HG03520 (cell line): Measurements from ENCODE around the gene PTPRD.

Experiments
- ATAC-seq: cut with Tn5 transposase; IDR thresholded peaks from one replicate; pipeline ENCODE4 v1.9.1; 2021; ENCODE audit warnings: mild to moderate bottlenecking, moderate library complexity; ENCODE audit not compliant: unreplicated experiment

PTPRD gene

GRCh38 chr9:8880060-8880459, 1732.7 kb downstream of the PTPRD start:
- ATAC-seq: no peak

DNA sequence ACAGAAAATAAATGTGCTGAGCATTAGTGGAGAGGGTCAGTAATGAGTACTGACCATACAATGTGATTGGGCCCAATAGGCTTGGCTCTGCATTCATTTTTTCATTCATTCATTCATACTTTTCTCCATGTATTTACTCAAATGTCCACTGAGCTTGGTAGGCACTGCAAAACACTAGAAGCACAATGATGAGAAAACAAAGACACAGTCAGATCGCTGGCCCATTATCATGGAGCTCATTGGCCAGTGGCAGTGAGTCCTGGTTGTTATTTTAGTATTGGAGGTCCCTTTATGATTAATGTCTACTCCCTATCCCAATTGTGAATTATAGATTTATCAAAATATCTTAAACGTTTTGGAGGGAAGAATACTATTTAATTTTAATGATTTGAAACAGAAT, 1733.5 kb downstream of the PTPRD start:
- ATAC-seq: no peak

- no peak for ATAC-seq
Measured at GRCh38 chr9:8877753-8878494, 1734.9 kb downstream of the PTPRD start.

DNA sequence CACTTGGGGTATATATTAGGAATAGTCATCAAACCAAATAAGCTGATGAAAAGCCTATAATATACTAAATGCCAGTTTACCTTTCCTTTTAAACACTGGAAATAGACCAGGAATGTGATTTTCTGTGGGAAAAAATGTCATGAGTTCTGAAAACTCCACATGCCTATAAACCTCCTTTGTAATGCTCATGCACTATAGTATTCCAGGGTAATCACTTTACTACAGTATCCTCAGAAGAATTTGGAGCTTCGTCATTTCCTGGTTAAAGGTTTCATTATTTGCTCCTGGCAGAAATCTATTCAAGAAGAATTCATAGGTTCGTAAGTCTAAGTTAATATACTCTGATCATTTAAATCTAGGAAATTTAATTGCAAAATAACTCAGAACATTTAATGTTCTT, 1736.5 kb downstream of the PTPRD start:
- ATAC-seq: no peak

- no peak for ATAC-seq
Measured at GRCh38 chr9:8874482-8874881, 1738.3 kb downstream of the PTPRD start.

DNA sequence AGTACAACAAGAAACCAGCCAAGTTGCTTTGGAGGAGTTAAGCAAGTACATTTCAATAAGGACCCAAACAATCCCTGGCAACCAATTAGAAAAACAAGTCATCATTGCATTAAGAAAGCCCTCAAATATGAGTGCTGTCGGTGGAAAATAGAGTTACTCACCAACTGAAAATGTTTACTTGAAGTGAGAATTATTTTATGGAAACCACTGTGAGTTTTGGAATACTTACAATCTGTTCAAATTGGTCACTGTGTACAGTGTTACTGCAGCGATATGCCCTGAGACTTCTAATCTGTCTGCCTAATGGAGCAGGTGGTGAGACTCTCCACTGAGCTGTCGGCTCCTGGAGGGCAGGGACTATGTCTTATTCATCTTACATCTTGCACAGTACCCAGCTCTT, 1740.0 kb downstream of the PTPRD start:
- no peak for ATAC-seq

DNA sequence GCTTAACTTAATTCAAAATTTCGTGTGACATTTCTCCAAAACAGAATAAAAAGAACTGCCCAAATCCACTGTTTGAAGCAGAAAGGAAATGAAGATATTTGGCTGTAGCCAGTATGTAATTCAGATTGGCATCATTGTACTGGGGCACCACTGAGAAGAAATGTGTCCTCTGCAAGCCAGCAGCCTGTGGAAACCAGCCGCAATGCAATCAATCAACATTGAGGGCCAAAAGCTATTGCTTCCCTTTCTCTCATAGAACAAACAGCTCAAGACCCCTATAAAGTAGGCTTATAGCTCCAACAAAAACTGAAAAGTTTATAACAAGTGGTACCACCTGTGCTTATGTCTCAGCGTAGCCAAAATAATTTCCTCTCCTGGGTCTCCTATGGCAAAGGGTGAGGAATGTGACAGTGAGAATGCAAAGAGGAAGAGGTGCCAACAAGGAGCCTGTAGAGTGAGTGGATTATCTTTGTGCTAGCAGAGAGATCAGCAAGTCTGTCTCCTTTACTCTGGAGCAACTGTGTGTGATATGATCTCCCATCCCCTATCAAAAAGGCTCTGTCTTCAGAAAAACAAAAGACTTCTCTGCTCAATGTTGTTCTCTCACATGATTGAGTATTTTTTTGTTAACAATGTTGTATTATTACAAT, 1740.9 kb downstream of the PTPRD start:
- ATAC-seq: no peak

- no peak for ATAC-seq
Measured at GRCh38 chr9:8871396-8871795, 1741.4 kb downstream of the PTPRD start.

DNA sequence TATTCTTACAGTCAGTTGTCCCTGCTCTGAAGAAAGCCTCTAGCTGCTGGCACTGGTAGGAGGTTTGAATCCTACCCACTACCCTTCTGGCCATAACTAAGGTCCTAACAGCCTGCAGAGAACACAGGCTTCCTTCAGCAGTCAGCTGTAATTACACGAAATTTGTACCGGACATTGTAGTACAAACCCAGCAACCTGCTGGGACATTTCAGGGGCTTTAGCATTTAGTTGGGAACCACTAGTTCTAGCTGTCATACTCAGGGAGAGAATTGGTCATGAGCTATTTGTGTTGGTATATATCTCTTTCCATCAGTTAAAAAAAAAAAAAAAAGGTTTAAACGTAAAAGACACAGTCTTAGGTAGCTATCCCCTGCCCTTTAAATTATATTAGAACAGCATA, 1743.0 kb downstream of the PTPRD start:
- ATAC-seq: no peak

GRCh38 chr9:8868632-8869031, 1744.2 kb downstream of the PTPRD start:
- no peak for ATAC-seq

GRCh38 chr9:8867148-8867547, 1745.7 kb downstream of the PTPRD start:
- ATAC-seq: no peak

- ATAC-seq: no peak
Measured at GRCh38 chr9:8864545-8864896, 1748.3 kb downstream of the PTPRD start.

DNA sequence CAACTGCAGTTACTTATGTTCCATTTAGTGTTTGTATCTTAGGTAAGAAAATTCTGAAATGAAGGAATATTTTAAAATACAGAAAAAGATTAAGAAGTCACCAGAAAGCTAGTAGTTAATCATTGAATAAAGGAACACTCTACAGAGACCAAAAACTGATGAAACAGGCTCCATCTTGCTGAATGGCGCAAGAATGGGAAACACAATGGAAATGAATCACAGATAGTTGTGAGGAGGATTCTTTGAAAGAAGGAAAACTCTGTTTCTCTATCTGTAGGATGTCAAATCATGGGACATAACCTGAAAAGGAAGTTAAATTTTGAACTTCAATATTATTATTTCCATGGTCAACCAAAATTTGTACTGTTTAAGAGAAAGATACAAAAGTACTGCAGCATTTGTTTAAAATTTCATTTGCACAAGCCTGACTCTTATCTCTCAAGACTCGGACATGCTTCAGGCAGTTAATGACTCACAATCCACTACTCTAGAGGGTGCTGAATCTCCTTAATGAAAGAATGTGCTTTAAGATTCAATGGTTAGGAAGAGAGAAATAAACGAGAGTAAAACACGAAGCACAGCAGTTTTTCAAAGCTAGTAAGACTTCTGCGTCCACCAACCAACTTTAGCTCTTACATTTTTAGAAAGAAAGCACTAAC, 1748.8 kb downstream of the PTPRD start:
- ATAC-seq: no peak

- no peak for ATAC-seq
Measured at GRCh38 chr9:8863069-8863468, 1749.7 kb downstream of the PTPRD start.

DNA sequence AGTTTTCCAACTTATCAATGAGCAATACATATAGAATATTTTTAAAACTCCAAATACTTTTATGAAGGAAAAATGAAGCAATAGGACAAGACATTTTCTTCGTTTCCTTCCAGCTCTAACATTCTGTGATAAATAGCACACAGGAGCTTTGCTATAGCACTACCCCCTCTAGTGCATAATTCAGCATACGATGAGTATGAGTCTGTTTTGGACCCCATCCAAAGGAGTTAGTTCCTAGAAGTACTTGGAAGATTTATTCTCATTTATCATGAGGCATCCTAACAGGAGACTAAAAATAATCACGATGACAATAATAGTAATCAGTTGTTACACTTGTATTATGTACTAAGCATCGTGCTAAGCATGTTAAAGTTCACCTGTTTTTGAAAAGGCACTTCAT, 1751.9 kb downstream of the PTPRD start:
- ATAC-seq: no peak

DNA sequence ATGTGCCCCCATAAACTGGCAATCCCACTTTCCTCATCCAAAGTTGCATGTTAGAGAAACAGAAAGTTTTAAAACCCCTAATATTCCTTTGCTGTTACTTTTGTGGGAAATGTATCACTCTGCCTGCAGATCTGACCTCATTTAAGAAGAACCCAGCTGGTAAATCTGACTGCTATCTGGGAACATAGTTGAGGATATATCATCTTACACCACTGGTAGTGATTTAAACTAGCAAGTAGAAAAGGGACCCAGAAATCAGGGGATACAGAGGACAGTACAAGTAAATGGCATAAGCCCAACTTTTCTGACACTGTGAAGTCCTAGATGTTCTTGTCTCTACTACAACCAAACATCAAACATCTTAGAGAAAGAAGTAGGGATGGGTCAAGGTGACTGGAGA, 1752.7 kb downstream of the PTPRD start:
- no peak for ATAC-seq

- ATAC-seq: no peak
Measured at GRCh38 chr9:8859416-8859815, 1753.4 kb downstream of the PTPRD start.

DNA sequence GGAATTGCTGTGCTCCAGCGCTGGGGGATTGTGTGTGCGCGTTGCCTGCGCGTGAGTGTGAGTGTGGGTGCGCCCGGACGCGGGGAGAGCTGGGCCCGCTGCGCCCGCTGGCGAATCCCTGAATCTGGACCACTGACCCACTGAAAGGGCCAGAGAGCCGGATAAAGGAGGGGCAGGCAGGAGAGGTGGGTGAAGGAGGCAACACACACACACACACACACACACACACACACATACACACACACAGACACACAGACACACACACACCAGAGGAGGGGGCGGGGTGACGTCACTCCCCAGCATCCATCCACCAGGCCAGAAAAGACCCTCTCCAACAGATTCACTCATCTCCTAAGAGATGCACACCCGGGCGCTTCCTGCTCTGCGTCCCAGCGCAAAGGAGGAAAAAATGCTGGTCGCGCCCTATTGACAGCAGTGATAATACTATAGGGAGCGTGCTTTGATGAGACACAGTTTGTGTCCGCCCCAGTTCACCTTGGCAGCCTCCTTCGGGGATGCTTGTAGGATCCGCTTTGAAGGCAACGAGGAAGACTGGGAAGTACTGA, 1754.1 kb downstream of the PTPRD start:
- no peak for ATAC-seq

DNA sequence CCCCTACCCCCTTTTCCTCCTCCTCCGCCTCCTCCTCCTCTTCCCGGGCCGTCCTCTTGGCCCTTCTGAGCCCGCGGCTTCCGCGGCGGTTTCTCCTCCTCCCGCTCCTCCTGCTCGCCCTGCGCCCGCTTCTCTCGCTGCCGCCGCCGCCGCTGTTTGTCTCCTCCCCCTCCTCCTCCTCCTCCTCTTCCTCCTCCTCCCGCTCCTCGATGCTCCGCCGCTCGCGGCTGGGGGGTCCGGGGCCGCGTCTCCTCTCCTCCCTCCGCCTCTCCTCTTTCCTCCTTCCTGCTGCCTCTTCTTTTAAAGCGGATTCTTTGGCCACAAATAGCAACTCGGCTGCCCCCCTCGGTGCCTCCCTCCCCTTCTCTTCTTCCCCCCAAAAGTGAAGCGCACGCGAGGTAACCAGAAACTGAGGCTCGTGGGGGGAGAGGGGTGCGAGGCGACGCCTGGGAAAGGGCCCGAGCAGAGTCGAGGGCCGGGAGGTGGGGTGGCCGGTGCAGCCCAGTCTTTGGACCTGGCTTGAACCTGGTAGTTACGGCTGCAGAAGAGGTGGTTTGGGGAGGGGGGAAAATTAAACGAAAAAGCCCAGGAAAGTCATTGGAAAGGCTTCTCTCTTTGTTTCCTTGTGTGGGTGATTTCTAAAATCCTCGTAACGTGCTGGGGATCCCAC, 1754.7 kb downstream of the PTPRD start:
- no peak for ATAC-seq

DNA sequence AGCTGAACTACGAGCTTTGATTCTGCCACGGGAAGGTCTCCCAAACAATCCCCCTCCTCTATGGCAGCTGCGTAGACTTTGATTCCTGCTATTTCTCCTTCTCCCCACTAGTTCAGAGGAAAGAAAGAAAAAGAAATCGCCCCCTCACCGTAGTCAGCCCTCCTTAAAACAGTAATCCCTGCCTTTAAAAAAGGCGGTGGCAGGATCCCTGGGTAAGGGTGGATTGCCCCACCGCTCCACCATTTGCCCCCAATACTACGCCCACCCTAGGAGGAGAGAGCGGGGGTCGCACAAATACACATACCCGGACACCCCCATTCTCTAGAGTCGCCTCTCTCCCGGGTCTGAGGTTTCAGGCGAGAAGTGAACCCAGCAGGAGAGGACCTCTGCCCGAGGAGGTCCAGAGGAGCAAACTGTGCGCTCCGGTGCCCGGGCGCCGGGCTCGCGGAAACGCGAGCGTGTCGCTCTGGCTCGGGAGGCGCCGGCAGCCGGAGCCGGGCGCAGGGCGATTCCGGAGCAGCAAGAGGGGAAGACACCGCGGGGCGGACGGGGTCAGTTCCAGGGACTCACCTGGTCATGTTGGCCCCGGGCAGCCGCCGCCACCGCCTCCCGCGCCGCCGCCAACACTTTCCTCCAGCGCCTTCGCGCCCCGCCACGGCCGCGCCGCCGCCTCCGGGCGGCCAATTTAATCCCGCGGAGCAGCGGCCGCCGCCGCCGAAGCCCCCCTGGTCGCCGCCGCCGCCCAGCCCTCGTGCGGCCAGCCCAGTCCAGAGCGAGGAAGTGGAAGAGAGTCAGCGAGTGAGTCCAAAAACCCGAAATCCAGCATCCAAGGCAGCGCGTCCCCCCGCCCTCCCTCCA, 1755.5 kb downstream of the PTPRD start:
- no peak for ATAC-seq
